Astrocyte (in vitro differentiated cells and primary cell): ENCODE measurements around the gene ING5.

Experiments
- EZH2 ChIP-seq: IDR thresholded peaks from 2 replicates; pipeline ENCODE4 v1.6.1; 2012; ENCODE audit warnings: mild to moderate bottlenecking, low read length, inconsistent platforms; ENCODE audit not compliant: insufficient read depth
- TF ChIP-seq, protein P1 (sequence below): IDR thresholded peaks from 2 replicates; pipeline ENCODE4 v1.5.1; 2011; ENCODE audit warnings: low read depth, mild to moderate bottlenecking, inconsistent platforms, low read length, moderate library complexity; ENCODE audit not compliant: insufficient read depth

DNA sequence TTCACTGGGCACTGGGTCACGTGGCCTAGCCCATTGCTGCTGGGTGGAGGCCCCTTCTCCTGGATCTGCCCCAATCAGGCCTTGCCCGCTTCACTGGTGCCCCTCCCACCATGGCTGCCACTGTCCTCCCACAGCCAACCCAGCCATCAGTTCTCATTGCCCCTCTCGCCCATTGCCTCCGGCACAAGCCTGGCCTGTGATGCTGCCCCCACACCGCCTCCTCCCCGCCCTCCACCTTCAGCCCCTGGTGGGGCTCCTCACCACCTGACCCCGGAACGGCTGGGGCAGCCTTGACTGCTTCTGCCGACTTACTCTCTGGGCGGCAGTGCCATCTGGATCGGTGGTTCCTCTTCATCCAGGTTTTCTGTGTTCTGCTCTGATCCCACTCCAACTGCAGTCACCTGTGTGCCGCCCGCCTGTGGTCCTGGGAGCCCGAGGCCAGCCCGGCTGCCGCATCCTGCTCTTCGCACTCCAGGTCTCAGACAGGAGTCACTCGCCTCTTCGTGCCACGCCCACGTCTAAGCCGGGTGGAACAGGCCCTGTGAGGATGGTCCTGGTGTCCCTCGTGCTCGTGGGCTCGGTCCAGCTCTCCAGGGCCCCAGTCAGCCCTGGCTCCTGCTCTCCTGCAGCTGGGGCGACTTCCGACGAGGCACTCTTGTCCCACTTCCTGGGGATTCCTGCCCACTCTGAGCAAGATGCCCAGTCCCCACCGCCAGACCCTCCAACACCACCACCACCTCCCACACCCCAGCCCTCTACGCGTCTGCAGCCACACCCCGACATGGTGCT, 46.8 kb downstream of the ING5 start:
- TF ChIP-seq EZH2 = no peak
- TF ChIP-seq, protein P1, sequence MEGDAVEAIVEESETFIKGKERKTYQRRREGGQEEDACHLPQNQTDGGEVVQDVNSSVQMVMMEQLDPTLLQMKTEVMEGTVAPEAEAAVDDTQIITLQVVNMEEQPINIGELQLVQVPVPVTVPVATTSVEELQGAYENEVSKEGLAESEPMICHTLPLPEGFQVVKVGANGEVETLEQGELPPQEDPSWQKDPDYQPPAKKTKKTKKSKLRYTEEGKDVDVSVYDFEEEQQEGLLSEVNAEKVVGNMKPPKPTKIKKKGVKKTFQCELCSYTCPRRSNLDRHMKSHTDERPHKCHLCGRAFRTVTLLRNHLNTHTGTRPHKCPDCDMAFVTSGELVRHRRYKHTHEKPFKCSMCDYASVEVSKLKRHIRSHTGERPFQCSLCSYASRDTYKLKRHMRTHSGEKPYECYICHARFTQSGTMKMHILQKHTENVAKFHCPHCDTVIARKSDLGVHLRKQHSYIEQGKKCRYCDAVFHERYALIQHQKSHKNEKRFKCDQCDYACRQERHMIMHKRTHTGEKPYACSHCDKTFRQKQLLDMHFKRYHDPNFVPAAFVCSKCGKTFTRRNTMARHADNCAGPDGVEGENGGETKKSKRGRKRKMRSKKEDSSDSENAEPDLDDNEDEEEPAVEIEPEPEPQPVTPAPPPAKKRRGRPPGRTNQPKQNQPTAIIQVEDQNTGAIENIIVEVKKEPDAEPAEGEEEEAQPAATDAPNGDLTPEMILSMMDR = no peak
